ENCODE measurements around the gene YEATS4. TPM values are rescaled to one million over a fixed set of nuclear protein-coding genes. Genes with fewer than 3 reads are reported as not detected.

YEATS4 gene
- polyA plus RNA-seq, 1 experiment = 9.1 TPM

DNA sequence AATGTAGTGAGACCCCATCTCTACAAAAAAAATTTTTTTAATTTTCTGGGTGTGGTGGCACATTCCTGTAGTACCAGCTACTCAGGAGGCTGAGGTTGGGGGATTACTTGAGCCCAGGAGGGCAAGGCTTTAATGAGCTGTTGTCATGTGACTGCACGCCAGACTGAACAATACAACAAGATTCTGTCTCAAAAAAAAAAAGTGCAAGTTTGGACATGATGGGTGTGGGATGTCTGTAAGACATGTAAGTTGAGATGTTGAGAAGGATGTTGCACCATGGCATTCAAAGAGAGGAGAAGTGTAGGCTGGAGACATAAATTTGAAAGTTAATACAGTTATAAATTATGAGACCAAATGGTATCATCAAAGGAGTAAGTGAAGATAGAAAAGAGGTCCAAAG, 23.5 kb downstream of the YEATS4 start:
- TF ChIP-seq, protein P1, sequence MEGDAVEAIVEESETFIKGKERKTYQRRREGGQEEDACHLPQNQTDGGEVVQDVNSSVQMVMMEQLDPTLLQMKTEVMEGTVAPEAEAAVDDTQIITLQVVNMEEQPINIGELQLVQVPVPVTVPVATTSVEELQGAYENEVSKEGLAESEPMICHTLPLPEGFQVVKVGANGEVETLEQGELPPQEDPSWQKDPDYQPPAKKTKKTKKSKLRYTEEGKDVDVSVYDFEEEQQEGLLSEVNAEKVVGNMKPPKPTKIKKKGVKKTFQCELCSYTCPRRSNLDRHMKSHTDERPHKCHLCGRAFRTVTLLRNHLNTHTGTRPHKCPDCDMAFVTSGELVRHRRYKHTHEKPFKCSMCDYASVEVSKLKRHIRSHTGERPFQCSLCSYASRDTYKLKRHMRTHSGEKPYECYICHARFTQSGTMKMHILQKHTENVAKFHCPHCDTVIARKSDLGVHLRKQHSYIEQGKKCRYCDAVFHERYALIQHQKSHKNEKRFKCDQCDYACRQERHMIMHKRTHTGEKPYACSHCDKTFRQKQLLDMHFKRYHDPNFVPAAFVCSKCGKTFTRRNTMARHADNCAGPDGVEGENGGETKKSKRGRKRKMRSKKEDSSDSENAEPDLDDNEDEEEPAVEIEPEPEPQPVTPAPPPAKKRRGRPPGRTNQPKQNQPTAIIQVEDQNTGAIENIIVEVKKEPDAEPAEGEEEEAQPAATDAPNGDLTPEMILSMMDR (IDR thresholded peaks at IDR 0.05; ENCODE audit: insufficient read depth, low read depth, low read length) = no peak
- Histone ChIP-seq H3K4me3 (ENCODE audit: low read depth, low read length) (no peak overlapping the region), H3K36me3 (ENCODE audit: control insufficient read depth, insufficient read depth, low read length) (peaks cover 2% of the 10 kb centered on the region; the same call in 1 of the 2 replicates), H3K27me3 (ENCODE audit: control insufficient read depth, insufficient read depth, low read length) (no peaks in the 10 kb centered on the region)
- no peak for DNase-seq (ENCODE audit: low read depth)
- ChIA-PET POLR2A (no interaction called here), CTCF (interaction anchor here (1.6 kb wide), 1 partner anchor 256 kb away, joined by 5 read pairs; no protein-coding TSS in a partner anchor)

DNA sequence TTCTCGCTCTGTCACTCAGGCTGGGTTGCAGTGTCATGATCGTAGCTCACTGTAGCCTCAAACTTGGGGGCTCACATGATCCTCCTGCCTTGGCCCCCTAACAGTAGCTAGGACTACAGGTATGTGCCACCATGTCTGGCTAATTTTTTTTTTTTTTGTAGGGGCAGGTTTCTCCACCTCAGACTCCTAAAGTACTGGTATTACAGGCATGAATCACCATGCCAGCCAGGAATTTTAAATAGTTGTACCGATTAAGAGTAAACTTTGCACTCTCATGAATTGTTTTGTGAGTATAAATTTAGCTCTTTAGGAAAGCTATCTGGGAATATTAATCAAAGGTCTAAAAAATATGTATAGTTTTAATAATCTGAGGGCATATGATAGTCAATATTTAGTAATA, 25.5 kb downstream of the YEATS4 start:
- no peaks in the 10 kb centered on the region for H3K27me3 ChIP-seq (ENCODE audit: control insufficient read depth, insufficient read depth, low read length)
- H3K36me3 ChIP-seq (ENCODE audit: control insufficient read depth, insufficient read depth, low read length) = peaks cover 2% of the 10 kb centered on the region; the same call in 1 of the 2 replicates
- CTCF ChIA-PET = interaction anchor here (1.0 to 1.5 kb wide), 5 partner anchors 11 to 255 kb away, joined by 3 to 10 read pairs (median 4); partner anchors contain the start of gene FRS2
- POLR2A ChIA-PET = no interaction called here
- no peak overlapping the region for H3K4me3 ChIP-seq (ENCODE audit: low read depth, low read length)
- TF ChIP-seq, protein P1 (IDR thresholded peaks at IDR 0.05; ENCODE audit: insufficient read depth, low read depth, low read length) = no peak
- no peak for DNase-seq (ENCODE audit: low read depth)

- H3K4me3 ChIP-seq (ENCODE audit: low read depth, low read length) = no peak overlapping the region
- no peaks in the 10 kb centered on the region for H3K27me3 ChIP-seq (ENCODE audit: control insufficient read depth, insufficient read depth, low read length)
- peaks cover 2% of the 10 kb centered on the region; the same call in 1 of the 2 replicates for H3K36me3 ChIP-seq (ENCODE audit: control insufficient read depth, insufficient read depth, low read length)
- TF ChIP-seq, protein P1 (IDR thresholded peaks at IDR 0.05; ENCODE audit: insufficient read depth, low read depth, low read length) = no peak
- POLR2A ChIA-PET = no interaction called here
- CTCF ChIA-PET = interaction anchor here (1.1 to 3.7 kb wide), 3 partner anchors 20 to 233 kb away, joined by 3 to 15 read pairs (median 4); no protein-coding TSS in a partner anchor
- DNase-seq (ENCODE audit: low read depth) = no peak
These were observed 27.4 kb downstream of the YEATS4 start for GRCh38 chr12:69386921-69387320.

DNA sequence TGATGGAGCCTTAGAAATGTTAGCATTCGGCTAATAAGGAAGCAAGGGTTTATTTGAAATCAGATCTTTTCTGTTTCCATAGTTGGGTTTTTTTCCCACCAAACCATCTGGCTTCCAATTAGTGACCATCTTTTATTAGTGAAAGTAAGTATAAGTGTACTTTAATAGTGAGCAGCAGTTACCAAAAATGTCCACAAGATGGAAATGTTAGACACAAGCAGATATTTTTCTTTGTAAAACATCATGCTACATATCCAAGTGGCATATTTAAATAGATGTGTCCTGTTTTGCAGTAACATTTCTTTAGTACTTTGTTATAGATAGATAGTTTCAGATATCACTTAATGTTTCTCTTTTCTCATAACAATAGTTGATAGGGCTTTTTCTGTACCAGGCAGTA, 28.8 kb downstream of the YEATS4 start:
- CTCF ChIA-PET = interaction anchor here (0.7 to 5.1 kb wide), 13 partner anchors 16 to 252 kb away, joined by 3 to 27 read pairs (median 3); no protein-coding TSS in a partner anchor

GRCh38 chr12:69389831-69390230, 30.3 kb downstream of the YEATS4 start:
- Histone ChIP-seq H3K36me3 (ENCODE audit: control insufficient read depth, insufficient read depth, low read length) (no peaks in the 10 kb centered on the region), H3K27me3 (ENCODE audit: control insufficient read depth, insufficient read depth, low read length) (no peaks in the 10 kb centered on the region), H3K4me3 (ENCODE audit: low read depth, low read length) (no peak overlapping the region)
- POLR2A ChIA-PET = no interaction called here
- TF ChIP-seq, protein P1 (IDR thresholded peaks at IDR 0.05; ENCODE audit: insufficient read depth, low read depth, low read length) = no peak
- CTCF ChIA-PET = interaction anchor here (0.6 to 5.1 kb wide), 10 partner anchors 13 to 836 kb away, joined by 3 to 27 read pairs (median 4); no protein-coding TSS in a partner anchor
- DNase-seq (ENCODE audit: low read depth) = peak; percentile 22

More for the DNA sequence above, 28.8 kb downstream of the YEATS4 start:
- POLR2A ChIA-PET = no interaction called here
- Histone ChIP-seq H3K27me3 (ENCODE audit: control insufficient read depth, insufficient read depth, low read length) (no peaks in the 10 kb centered on the region), H3K4me3 (ENCODE audit: low read depth, low read length) (no peak overlapping the region), H3K36me3 (ENCODE audit: control insufficient read depth, insufficient read depth, low read length) (no peaks in the 10 kb centered on the region)
- peak; percentile 34 for DNase-seq (ENCODE audit: low read depth)
- TF ChIP-seq, protein P1 (IDR thresholded peaks at IDR 0.05; ENCODE audit: insufficient read depth, low read depth, low read length) = peak; percentile 68
